Fibroblast of villous mesenchyme (primary cell): ENCODE data around the gene ZNF493. TPM values are rescaled to one million over a fixed set of nuclear protein-coding genes. Genes with fewer than 3 reads are reported as not detected.

ENCODE experiments used
- total RNA-seq: library from RNA; depleted of rRNA; stranded (reverse); fragments of >200 nt; gene quantifications from 2 replicates; pipeline ENCODE4 v1.2.3, GENCODE V29; 2012

Gene ZNF493
- total RNA-seq, 1 donor = 11.2 TPM

Other genes starting within 250 kb of the ZNF493 start
- gene ZNF708, start 67.7 kb upstream of the ZNF493 start, total RNA-seq = 4.3 and 5.5 TPM in 2 replicates
- gene ZNF738, start 38.1 kb upstream of the ZNF493 start, total RNA-seq = 5.2 and 9.1 TPM in 2 replicates
- 1.9 and 4.3 TPM in 2 replicates for gene ZNF429, start 108.5 kb downstream of the ZNF493 start, total RNA-seq